ENCODE measurements around the gene CPAMD8. TPM values are rescaled to one million over a fixed set of nuclear protein-coding genes. Genes with fewer than 3 reads are reported as not detected.
"Not testable (repeated sequence)": the region's sequence is repeated elsewhere in the genome, so short reads cannot be mapped to it uniquely, and the experiment has no call there.

Gene CPAMD8
- total RNA-seq, 2 experiments from 2014 or later = 0.11 to 0.41 TPM

DNA sequence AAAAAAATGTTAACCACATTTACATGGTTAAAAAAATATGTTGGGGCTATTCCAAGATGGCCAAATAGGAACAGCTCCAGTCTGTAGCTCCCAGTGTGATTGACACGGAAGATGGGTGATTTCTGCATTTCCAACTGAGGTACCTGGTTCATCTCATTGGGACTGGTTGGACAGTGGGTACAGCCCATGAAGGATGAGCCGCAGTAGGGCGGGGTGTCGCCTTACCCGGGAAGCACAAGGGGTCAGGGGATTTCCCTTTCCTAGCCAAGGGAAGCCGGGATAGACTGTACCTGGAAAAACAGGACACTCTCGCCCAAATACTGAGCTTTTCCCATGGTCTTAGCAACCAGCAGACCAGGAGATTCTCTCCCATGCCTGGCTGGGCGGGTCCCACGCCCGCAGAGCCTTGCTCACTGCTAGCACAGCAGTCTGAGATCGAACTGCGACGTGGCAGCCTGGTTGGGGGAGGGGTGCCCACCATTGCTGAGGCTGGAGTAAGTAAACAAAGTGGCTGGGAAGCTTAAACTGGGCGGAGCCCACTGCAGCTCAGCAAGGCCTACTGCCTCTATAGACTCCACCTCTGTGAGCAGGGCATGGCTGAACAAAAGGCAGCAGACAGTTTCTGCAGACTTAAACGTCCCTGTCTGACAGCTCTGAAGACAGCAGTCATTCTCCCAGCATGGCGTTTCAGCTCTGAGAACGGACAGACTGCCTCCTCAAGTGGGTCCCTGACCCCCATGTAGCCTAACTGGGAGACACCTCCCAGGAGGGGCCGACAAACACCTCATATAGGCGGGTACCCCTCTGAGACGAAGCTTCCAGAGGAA, 65.4 kb downstream of the CPAMD8 start:
- H3K27ac Mint-ChIP-seq; POLR2A ChIA-PET; DNase-seq; intact Hi-C loops (cut with DNase I, micrococcal nuclease); H3K9me3 Mint-ChIP-seq (ENCODE audit: low read depth); H3K4me3 Mint-ChIP-seq; ATAC-seq; H3K4me1 Mint-ChIP-seq; H3K36me3 Mint-ChIP-seq (ENCODE audit: low read depth): not testable (repeated sequence)
- CTCF ChIA-PET = interaction anchor here (0.7 kb wide), 2 partner anchors 21 to 1663 kb away, joined by 3 to 4 read pairs; no protein-coding TSS in a partner anchor
- peaks cover 31% of the 10 kb centered on the region for H3K27me3 Mint-ChIP-seq

DNA sequence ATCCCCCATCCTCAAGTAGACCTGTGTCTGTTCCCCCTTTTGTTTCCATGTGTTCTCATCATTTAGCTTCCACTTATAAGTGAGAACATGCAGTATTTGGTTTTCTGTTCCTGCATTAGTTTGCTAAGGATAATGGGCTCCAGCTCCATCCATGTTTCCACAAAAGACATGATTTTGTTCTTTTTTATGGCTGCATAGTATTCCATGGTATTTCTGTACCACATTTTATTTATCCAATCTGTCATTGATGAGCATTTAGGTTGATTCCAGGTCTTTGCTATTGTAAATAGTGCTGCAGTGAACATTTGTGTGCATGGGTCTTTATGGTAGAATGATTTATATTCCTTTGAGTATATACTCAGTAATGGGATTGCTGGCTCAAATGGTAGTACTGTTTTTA, 68.3 kb downstream of the CPAMD8 start:
- peaks cover 28% of the 10 kb centered on the region for H3K27me3 Mint-ChIP-seq
- POLR2A ChIA-PET; DNase-seq; H3K4me3 Mint-ChIP-seq; H3K9me3 Mint-ChIP-seq (ENCODE audit: low read depth); H3K4me1 Mint-ChIP-seq; CTCF ChIA-PET; H3K36me3 Mint-ChIP-seq (ENCODE audit: low read depth); intact Hi-C loops (cut with DNase I, micrococcal nuclease); ATAC-seq; H3K27ac Mint-ChIP-seq: not testable (repeated sequence)

DNA sequence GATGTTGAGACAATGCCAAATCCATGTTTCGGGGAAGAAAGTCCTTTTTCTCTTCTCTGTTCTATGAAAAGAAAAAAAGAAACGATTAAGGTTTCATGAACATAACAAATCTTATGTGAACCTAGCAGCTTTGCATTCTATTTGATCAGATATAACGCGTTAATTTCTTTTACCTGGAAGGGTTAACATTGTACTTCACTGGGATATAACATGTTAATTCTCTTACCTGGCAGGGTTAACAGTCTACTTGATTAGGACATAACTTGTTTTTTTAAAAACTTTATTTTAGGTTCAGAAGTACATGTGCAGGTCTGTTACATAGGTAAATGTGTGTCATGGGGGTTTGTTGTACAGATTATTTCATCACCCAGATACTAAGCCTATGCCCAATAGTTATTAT, 68.8 kb downstream of the CPAMD8 start:
- Mint-ChIP-seq H3K36me3 (ENCODE audit: low read depth) (no peaks in the 10 kb centered on the region), H3K9me3 (ENCODE audit: low read depth) (peaks cover 2% of the 10 kb centered on the region), H3K27me3 (peaks cover 27% of the 10 kb centered on the region), H3K4me1 (no peaks in the 10 kb centered on the region), H3K27ac (no peak overlapping the region), H3K4me3 (no peak overlapping the region)
- DNase-seq (no peak), ATAC-seq (no peak)
- intact Hi-C loops (cut with DNase I, micrococcal nuclease) = no loop called here
- CTCF ChIA-PET = no interaction called here
- POLR2A ChIA-PET = no interaction called here

DNA sequence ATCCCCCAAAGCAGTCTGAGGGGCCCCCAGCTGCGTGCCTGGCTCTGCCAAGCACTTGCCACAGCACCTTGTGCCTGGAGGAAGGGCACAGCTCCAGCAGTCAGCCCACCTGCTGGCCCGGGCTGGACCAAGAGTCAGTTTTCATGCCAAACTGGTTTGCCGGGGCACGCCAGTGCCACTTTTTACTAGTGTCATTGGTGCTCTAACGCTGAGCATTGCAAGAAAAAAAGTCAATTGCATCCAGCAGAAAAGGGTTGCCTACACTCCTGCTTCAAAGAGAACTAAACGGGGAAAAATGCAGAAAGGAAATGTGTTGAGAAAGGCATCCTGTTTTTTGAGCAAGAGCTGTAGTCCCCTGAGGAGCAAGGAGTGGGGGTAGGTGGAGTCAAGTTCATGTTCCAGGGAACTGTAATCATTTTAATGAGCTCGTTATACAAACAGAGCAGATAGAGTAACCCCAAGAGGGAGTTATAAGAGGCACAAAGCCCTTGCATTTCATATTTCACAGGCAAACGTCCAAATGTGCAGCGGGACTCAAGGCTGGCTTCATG, 69.4 kb downstream of the CPAMD8 start:
- intact Hi-C loops (cut with DNase I, micrococcal nuclease) = no loop called here
- Mint-ChIP-seq H3K27me3 (peaks cover 28% of the 10 kb centered on the region), H3K4me1 (no peaks in the 10 kb centered on the region), H3K27ac (no peak overlapping the region), H3K36me3 (ENCODE audit: low read depth) (no peaks in the 10 kb centered on the region), H3K9me3 (ENCODE audit: low read depth) (peaks cover 2% of the 10 kb centered on the region), H3K4me3 (no peak overlapping the region)
- CTCF ChIA-PET = interaction anchor here (0.6 to 0.7 kb wide), 2 partner anchors 81 to 442 kb away, joined by 3 read pairs; no protein-coding TSS in a partner anchor
- DNase-seq (no peak), ATAC-seq (no peak)
- POLR2A ChIA-PET = interaction anchor here (0.5 kb wide), 1 partner anchor 131 kb away, joined by 17 read pairs; no protein-coding TSS in a partner anchor

DNA sequence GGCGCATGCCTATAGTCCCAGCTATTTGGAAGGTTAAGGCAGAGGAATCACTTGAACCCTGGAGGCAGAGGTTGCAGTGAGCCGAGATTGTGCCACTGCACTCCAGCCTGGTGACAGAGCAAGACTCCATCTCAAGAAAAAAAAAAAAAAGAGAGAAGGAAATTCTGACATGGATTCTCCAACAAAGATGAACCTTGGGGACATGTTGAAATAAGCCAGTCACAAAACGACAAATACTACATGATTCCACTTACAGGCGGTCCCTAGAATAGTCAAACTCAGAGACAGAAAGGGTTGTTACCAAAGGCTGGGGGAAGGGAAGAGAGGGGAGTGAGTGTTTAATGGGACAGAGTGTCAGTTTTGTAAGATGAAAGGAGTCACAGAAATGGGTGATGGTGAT, 71.4 kb downstream of the CPAMD8 start:
- Mint-ChIP-seq H3K27me3 (peaks cover 26% of the 10 kb centered on the region), H3K4me1 (no peaks in the 10 kb centered on the region), H3K9me3 (ENCODE audit: low read depth) (peaks cover 2% of the 10 kb centered on the region), H3K27ac (no peak overlapping the region), H3K36me3 (ENCODE audit: low read depth) (no peaks in the 10 kb centered on the region), H3K4me3 (no peak overlapping the region)
- POLR2A ChIA-PET = no interaction called here
- ATAC-seq = no peak
- no peak for DNase-seq
- CTCF ChIA-PET = interaction anchor here (0.6 kb wide), 1 partner anchor 157 kb away, joined by 3 read pairs; no protein-coding TSS in a partner anchor
- intact Hi-C loops (cut with DNase I, micrococcal nuclease) = no loop called here

DNA sequence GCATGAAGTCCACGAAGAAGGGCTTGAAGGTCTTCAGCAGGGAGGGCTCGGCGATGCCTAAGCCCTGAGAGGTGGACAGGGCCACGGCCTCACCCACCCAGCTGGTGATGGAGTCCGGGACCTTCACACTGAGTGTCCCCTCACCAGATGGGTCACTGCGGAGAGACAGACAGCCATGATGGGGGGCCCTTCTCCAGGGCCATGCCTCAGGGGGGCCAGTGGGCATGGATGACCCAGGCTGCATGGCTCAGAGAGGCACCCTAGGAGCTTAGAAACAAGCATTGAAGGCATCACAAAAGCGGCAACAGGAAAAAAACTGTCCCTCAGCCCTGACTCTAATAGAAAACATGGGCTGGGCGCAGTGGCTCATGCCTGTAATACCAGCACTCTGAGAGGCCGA, 74.6 kb downstream of the CPAMD8 start:
- ChIA-PET CTCF (no interaction called here), POLR2A (no interaction called here)
- intact Hi-C loops (cut with DNase I, micrococcal nuclease) = no loop called here
- H3K27ac Mint-ChIP-seq = no peak overlapping the region
- H3K27me3 Mint-ChIP-seq = peaks cover 25% of the 10 kb centered on the region
- H3K9me3 Mint-ChIP-seq (ENCODE audit: low read depth) = peaks cover 2% of the 10 kb centered on the region
- DNase-seq = no peak
- ATAC-seq = no peak
- no peaks in the 10 kb centered on the region for H3K4me1 Mint-ChIP-seq
- H3K4me3 Mint-ChIP-seq = no peak overlapping the region
- no peaks in the 10 kb centered on the region for H3K36me3 Mint-ChIP-seq (ENCODE audit: low read depth)

DNA sequence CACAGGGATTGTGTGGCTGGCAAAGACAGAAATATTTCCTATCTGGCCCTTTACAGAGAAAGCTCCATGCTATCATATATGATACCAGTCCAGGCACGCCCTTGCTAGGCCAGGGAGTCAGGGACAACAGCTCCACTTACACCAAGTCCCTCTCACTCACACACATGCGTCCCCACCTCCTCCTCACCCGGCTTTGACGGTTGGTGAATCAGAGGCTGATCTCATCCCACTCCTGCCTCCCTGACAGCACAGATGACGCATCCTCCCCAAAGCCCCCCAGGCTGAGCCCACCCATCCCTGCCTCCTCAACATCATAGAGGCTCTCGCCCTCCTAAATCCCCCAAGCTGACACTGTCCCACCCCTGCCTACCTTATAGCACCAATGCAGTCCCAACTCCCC, 75.1 kb downstream of the CPAMD8 start:
- H3K36me3 Mint-ChIP-seq (ENCODE audit: low read depth) = no peaks in the 10 kb centered on the region
- H3K9me3 Mint-ChIP-seq (ENCODE audit: low read depth) = peaks cover 2% of the 10 kb centered on the region
- intact Hi-C loops (cut with DNase I, micrococcal nuclease) = no loop called here
- POLR2A ChIA-PET = no interaction called here
- no peaks in the 10 kb centered on the region for H3K4me1 Mint-ChIP-seq
- H3K27ac Mint-ChIP-seq = no peak overlapping the region
- CTCF ChIA-PET = no interaction called here
- peaks cover 25% of the 10 kb centered on the region for H3K27me3 Mint-ChIP-seq
- ATAC-seq (no peak), DNase-seq (no peak)
- H3K4me3 Mint-ChIP-seq = no peak overlapping the region

DNA sequence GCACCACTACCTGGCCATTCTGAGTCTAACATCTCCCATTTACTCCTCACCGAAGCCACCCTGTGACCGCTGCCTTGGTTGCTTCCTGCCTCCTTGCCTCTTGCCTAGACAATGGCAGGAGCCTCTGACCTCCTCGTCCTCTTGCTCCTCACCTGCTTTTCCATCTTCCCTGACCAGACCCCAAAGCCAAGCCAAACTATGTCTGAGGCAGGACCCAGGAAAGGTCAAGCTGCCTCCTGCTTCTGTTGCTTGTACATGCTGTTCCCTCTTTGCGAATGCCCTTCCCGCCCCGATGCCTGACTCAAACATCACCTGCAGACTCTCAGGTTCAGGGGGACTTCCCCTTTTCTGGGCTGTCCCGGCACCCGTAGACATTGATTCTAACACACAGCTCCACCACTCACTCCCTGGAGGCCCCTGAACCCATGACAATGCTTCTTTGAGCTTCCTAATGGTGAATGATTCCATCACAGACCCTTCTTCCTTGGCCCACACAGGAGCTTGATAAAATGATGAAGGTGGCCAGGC, 77.0 kb downstream of the CPAMD8 start:
- POLR2A ChIA-PET = no interaction called here
- H3K27ac Mint-ChIP-seq = no peak overlapping the region

DNA sequence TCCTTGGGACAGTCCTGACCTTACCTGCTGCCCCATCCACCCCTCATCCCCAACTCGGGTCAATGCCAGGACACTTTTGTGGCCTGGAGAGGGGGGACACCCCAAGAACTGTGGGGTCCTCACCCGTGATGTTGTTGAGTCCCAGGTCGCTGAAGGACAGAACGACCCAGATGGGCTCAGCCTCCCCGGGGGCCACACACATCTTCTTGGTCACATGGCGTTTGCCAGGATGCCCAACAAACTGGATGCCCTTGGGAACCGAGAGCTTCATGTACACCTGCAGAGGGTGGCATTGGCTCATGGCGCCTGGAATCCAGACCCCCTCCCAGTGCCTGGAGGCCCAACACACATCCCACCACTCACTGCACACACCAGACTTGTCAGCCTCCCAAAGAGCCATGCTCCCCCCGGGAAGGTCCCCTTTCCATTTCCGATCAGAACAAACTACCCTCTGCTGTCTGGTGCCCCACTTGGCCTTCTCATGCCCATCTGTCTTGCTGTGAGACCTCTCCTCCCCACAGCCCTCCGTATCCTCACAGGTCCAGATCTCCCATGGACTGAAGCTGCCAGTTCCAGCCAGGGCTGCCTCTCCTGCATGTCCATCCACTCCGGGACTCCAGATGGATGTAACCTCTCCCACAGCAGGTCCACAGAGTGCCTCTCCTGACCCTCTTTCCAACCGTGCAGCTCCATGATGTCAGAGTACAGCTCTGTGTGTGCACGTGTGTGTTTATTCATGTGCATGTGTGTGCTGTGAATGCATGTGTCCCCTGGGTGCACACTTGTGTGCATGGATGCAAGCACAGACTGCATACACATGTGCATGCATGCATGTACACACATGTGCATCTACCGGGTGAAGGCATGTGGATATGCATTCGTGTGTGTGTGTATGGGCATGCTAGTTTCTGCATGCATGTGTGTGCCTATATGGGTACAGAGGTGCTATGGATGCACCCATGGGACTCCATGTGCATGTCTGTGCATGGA, 79.4 kb downstream of the CPAMD8 start:
- DNase-seq = no peak
- Mint-ChIP-seq H3K27me3 (peaks cover 12% of the 10 kb centered on the region), H3K4me1 (no peaks in the 10 kb centered on the region), H3K4me3 (no peak overlapping the region), H3K9me3 (ENCODE audit: low read depth) (peaks cover 4% of the 10 kb centered on the region), H3K36me3 (ENCODE audit: low read depth) (no peaks in the 10 kb centered on the region), H3K27ac (no peak overlapping the region)
- ChIA-PET CTCF (no interaction called here), POLR2A (no interaction called here)
- intact Hi-C loops (cut with DNase I, micrococcal nuclease) = no loop called here
- no peak for ATAC-seq

More for the DNA sequence above, 77.0 kb downstream of the CPAMD8 start:
- peaks cover 18% of the 10 kb centered on the region for H3K27me3 Mint-ChIP-seq
- no peak overlapping the region for H3K4me3 Mint-ChIP-seq
- DNase-seq (no peak), ATAC-seq (no peak)
- intact Hi-C loops (cut with DNase I, micrococcal nuclease) = no loop called here
- CTCF ChIA-PET = no interaction called here
- H3K4me1 Mint-ChIP-seq = no peaks in the 10 kb centered on the region
- peaks cover 6% of the 10 kb centered on the region for H3K9me3 Mint-ChIP-seq (ENCODE audit: low read depth)
- no peaks in the 10 kb centered on the region for H3K36me3 Mint-ChIP-seq (ENCODE audit: low read depth)

DNA sequence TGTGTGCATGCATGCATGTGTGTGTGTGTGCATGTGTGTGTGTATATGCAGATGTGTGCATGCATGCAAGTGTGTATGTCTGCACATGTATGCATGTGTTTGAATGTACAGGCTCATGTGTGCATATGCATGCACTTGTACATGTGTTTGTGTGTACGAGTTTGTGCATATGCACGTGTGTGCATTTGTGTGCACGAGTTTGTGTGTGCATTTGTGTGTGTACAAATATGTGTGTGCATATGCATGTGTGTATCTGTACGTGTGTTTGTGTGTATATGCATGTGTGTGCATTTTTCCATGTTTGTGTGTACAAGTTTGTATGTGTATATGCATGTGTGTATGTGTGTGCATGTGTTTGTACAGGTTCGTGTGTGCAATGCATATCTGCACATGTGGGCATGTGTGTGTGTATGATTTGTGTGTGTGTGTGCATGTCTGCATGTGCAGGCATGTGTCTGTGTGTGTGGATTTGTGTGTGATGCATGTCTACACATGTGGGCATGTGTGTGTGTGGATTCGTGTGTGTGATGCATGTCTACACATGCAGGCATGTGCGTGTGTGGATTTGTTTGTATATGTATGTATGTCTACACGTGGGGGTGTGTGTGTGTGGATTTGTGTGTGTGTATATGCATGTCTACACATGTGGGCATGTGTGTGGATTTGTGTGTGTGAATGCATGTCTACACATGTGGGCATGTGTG, 80.7 kb downstream of the CPAMD8 start:
- POLR2A ChIA-PET = no interaction called here
- CTCF ChIA-PET = no interaction called here

DNA sequence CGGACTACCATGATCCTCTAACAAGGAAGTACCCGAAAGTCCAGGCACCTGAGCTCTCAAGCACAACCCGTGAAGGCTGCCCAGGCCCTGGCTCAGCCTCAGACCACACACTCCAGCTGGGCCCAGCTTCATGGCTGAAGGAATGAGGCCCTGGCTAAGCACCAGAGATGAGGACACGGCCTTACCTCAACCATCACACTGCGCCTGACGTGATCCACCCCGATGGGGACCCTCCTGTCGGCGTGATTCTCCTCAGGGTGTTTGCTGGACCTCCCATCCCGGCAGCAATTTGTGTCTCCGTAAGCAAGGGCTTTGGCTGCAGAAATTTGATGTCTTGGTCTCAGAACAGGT, 81.3 kb downstream of the CPAMD8 start:
- peaks cover 7% of the 10 kb centered on the region for H3K27me3 Mint-ChIP-seq
- no peak overlapping the region for H3K4me3 Mint-ChIP-seq
- no peak overlapping the region for H3K27ac Mint-ChIP-seq
- ChIA-PET POLR2A (no interaction called here), CTCF (no interaction called here)
- ATAC-seq = no peak
- intact Hi-C loops (cut with DNase I, micrococcal nuclease) = no loop called here
- no peaks in the 10 kb centered on the region for H3K4me1 Mint-ChIP-seq
- no peaks in the 10 kb centered on the region for H3K36me3 Mint-ChIP-seq (ENCODE audit: low read depth)
- no peak for DNase-seq
- peaks cover 4% of the 10 kb centered on the region for H3K9me3 Mint-ChIP-seq (ENCODE audit: low read depth)

More for the DNA sequence above, 80.7 kb downstream of the CPAMD8 start:
- no peaks in the 10 kb centered on the region for H3K4me1 Mint-ChIP-seq
- peaks cover 7% of the 10 kb centered on the region for H3K27me3 Mint-ChIP-seq
- no peak overlapping the region for H3K4me3 Mint-ChIP-seq
- no peak overlapping the region for H3K27ac Mint-ChIP-seq
- H3K36me3 Mint-ChIP-seq (ENCODE audit: low read depth) = no peaks in the 10 kb centered on the region
- DNase-seq = no peak
- intact Hi-C loops (cut with DNase I, micrococcal nuclease) = no loop called here
- peaks cover 4% of the 10 kb centered on the region for H3K9me3 Mint-ChIP-seq (ENCODE audit: low read depth)
- no peak for ATAC-seq
